Mucosa of gallbladder (tissue), 1 donor: Measurements from ENCODE around the gene RALGPS2. TPM values are rescaled to one million over a fixed set of nuclear protein-coding genes. Genes with fewer than 3 reads are reported as not detected.

Source experiments
- DNase-seq: peaks from one replicate; pipeline ENCODE4 v3.0.0-alpha.2; 2020; ENCODE audit warnings: low spot score
- total RNA-seq: library from RNA; stranded (reverse); gene quantifications from one replicate; pipeline ENCODE4 v1.2.1, GENCODE V29; 2021
- donor health status: DM: no; HTN: no; CAD: no.

RALGPS2 gene
- total RNA-seq, result 19.0 TPM

- peak; percentile 51 for DNase-seq
These were observed at the start of gene RALGPS2 for GRCh38 chr1:178724728-178725465. Gene RALGPS2 (plus strand): TSS chr1:178725244. CDS start chr1:178776765, 51,521 bp downstream.

- no peak for DNase-seq
These were observed 45.8 kb upstream of the RALGPS2 start for GRCh38 chr1:178679237-178679636.

- no peak for DNase-seq
These were observed 42.6 kb upstream of the RALGPS2 start for GRCh38 chr1:178682429-178682828.

GRCh38 chr1:178682886-178683285, 42.2 kb upstream of the RALGPS2 start:
- DNase-seq, result no peak

GRCh38 chr1:178683291-178683690, 41.8 kb upstream of the RALGPS2 start:
- DNase-seq, result no peak

GRCh38 chr1:178684111-178684510, 40.9 kb upstream of the RALGPS2 start:
- DNase-seq, result no peak

GRCh38 chr1:178684542-178685000, 40.5 kb upstream of the RALGPS2 start:
- no peak for DNase-seq

GRCh38 chr1:178686407-178686806, 38.6 kb upstream of the RALGPS2 start:
- no peak for DNase-seq

GRCh38 chr1:178688244-178688643, 36.8 kb upstream of the RALGPS2 start:
- DNase-seq, result no peak

- no peak for DNase-seq
These were observed 35.3 kb upstream of the RALGPS2 start for GRCh38 chr1:178689769-178690168.

GRCh38 chr1:178690496-178690895, 34.5 kb upstream of the RALGPS2 start:
- no peak for DNase-seq

GRCh38 chr1:178692564-178693327, 32.3 kb upstream of the RALGPS2 start:
- no peak for DNase-seq

- no peak for DNase-seq
These were observed 31.7 kb upstream of the RALGPS2 start for GRCh38 chr1:178693366-178693765.

GRCh38 chr1:178694923-178695525, 30.0 kb upstream of the RALGPS2 start:
- DNase-seq, result no peak

- no peak for DNase-seq
These were observed 22.9 kb upstream of the RALGPS2 start for GRCh38 chr1:178702146-178702545.

- no peak for DNase-seq
These were observed 20.2 kb upstream of the RALGPS2 start for GRCh38 chr1:178704833-178705232.

- peak; percentile 19 for DNase-seq
These were observed 18.6 kb upstream of the RALGPS2 start for GRCh38 chr1:178706432-178706831.

- no peak for DNase-seq
These were observed 11.8 kb upstream of the RALGPS2 start for GRCh38 chr1:178713259-178713658.

- DNase-seq, result no peak
These were observed 10.6 kb upstream of the RALGPS2 start for GRCh38 chr1:178714453-178714852.

GRCh38 chr1:178716111-178716510, 8.9 kb upstream of the RALGPS2 start:
- no peak for DNase-seq

- no peak for DNase-seq
These were observed 6.5 kb upstream of the RALGPS2 start for GRCh38 chr1:178718520-178718919.

GRCh38 chr1:178723546-178723945, 1.5 kb upstream of the RALGPS2 start:
- no peak for DNase-seq

- DNase-seq, result no peak
These were observed 692 bp upstream of the RALGPS2 start for GRCh38 chr1:178724376-178724727.
